Renal pelvis (tissue), 4 donors: ENCODE data around the gene NUP160. TPM values are rescaled to one million over a fixed set of nuclear protein-coding genes. Genes with fewer than 3 reads are reported as not detected.
"Not testable (repeated sequence)": the region's sequence is repeated elsewhere in the genome, so short reads cannot be mapped to it uniquely, and the experiment has no call there.

Source experiments
- DNase-seq: peaks from one replicate; pipeline ENCODE4 v3.0.0-alpha.2; 2013
- polyA plus RNA-seq, 3 donors: library from polyadenylated mRNA; unstranded; fragments of 120-200 nt; gene quantifications; one replicate each; pipeline ENCODE4 v1.2.1, GENCODE V29; 2013; ENCODE audit not compliant: insufficient read length in 3 of 3

NUP160 gene
- polyA plus RNA-seq, 3 donors: 59.3 to 74.5 (median 70.0) TPM

DNA sequence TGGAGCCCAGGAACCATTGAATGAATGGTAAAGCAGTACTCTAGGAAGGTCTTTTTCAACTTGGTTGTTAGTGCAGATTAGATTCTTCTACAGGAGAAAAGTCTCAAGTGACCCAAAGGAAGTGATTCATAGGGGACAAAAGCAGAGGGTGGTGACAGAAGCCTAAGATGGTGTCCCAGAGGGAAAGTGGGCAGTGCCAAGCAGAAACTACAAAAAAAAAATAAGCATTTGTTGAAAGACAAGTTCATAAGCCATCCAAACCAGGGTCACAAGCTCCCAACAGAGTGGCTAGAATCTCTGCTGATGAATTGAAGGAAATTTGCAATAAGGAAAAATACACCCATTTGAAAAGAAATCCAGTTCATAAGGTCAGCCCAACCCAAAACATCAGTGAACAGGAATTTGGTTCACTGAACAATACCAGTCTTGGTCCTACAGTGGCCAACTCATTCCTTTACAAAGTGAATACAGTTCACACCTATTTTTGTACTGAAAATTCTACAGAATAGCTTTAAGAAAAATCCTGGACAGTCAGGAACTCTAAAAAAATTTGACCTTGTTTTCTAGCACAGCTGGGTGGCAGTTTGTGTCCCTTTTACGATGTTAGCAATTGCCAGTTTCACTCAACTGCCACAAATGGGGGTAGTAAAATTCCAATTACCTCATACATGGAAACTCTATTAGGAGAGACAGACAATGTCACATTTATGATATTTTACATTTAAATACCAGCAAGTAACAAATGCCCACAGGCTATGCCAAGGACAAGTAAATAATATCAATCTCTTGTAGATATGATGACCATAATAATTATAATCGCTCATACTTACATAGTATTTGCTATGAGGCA is 21.6 kb upstream of the NUP160 start:
- DNase-seq: no peak

- DNase-seq: no peak
These were observed 19.7 kb upstream of the NUP160 start for GRCh38 chr11:47867823-47868222.

GRCh38 chr11:47866892-47867291 is 18.7 kb upstream of the NUP160 start:
- DNase-seq: not testable (repeated sequence)

DNA sequence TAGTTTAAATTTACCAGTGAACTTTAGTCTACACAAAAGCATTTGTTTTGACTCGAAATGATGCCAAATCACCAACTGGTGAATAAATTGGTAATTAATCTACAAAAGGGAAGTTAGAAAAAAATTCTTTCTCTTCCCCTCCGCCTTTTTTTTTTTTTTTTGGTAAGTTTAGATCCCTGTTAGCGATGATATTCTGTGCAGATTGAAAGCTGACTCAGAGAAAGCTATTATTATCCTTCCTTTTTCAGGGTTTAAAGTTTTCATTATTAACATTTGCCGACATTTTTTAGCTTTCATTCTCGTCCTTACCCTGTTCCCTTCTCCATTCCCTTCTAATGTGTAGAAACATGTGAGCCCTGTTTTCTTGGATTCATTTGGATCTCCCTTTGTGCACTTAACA is 16.8 kb upstream of the NUP160 start:
- DNase-seq: no peak

GRCh38 chr11:47863898-47864430 is 15.8 kb upstream of the NUP160 start:
- DNase-seq: no peak

- DNase-seq: no peak
These were observed 15.2 kb upstream of the NUP160 start for GRCh38 chr11:47863189-47863897.

GRCh38 chr11:47861728-47862127 is 13.6 kb upstream of the NUP160 start:
- no peak for DNase-seq

DNA sequence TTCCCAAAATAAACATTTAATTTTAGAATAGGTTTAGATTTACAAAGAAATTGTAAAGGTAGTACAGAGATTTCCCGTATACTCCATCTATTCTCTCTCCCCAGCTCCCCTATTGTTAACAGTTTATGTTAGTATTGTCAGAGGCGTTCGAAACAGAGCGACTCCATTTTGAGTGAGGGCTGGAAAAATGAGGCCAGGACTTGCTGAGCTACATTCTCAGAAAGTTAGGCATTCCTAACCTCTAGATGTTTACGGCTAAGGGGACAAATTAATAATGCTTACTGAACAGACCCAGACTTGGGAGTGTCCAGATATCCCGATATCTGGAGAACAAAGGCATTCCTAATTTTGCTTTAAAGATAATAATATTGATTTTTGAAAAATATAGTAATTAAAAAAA is 12.4 kb upstream of the NUP160 start:
- DNase-seq: no peak

GRCh38 chr11:47857892-47858543 is 9.9 kb upstream of the NUP160 start:
- no peak for DNase-seq

- no peak for DNase-seq
These were observed 9.3 kb upstream of the NUP160 start for GRCh38 chr11:47857485-47857884.

DNA sequence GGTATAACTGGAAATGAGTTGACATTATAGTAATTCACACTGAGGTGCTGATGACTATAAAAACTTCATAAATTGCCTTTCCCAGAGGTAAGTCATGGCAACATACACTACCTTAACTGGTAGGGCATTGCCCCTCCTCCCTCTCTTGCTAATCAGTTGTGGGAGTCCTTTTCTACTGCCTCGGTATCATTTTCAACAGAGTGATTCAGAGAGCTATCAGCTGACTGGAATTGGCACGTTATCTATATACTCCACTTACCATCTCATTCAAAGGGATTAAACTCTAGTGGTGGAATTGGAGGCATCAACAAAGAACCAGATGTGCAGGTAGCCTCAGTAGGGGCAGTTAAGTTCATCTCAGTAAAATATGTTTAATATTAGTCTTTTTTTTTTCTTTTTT is 8.0 kb upstream of the NUP160 start:
- no peak for DNase-seq

DNA sequence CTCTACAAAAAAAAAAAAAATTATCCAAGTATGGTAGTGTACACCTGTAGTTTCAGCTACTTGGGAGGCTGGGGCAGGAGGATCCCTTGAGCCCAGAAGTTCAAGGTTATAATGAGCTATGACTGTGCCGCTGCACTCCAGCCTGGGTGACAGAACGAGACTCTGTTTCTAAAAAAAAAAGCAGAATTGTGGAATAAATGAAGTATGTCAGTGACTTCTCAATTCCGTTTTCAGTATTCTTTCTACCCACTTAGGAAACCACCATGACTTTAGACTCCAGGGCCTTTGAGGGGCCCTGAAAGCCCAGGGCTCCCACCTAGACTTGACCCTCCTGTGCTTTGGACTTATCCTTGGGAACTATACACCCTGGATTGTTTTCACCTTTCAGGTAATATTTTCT is 6.5 kb upstream of the NUP160 start:
- DNase-seq: no peak

DNA sequence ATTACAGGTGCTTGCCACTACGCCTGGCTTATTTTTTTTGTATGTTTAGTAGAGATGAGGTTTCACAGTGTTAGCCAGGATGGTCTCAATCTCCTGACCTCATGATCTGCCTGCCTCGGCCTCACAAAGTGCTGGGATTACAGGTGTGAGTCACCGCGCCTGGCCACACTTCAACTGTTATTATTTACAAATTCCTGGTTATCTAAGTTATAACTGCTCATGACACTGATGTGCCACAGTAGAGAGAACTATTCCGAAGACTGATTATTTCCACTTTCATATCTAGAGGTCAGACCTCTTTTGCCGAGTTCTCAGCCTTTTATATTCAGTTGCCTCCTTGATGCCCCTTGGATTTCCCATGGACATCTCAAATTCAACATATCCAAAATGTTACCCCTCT is 3.9 kb upstream of the NUP160 start:
- no peak for DNase-seq

GRCh38 chr11:47850337-47850736 is 2.2 kb upstream of the NUP160 start:
- no peak for DNase-seq

GRCh38 chr11:47848700-47849155 is 578 bp upstream of the NUP160 start:
- DNase-seq: no peak

DNA sequence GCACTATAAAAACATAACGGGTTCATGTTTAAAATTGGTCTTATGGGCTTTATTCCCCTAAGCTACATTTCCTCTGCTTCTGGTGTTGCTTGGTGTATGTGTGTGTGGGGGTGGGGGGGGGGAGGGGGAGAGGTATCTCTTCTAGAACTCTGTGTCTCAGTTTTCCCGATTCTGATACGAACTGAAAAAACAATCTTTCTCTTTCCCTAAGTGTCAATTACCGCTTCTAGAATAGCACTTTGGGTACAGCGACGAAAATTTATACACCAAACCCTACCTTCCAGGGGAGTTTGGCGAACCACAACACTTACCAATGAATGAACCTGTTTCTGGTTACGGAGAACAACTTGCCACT is 636 bp downstream of the NUP160 start:
- DNase-seq: no peak

- no peak for DNase-seq
These were observed 1.2 kb downstream of the NUP160 start for GRCh38 chr11:47846998-47847397.

DNA sequence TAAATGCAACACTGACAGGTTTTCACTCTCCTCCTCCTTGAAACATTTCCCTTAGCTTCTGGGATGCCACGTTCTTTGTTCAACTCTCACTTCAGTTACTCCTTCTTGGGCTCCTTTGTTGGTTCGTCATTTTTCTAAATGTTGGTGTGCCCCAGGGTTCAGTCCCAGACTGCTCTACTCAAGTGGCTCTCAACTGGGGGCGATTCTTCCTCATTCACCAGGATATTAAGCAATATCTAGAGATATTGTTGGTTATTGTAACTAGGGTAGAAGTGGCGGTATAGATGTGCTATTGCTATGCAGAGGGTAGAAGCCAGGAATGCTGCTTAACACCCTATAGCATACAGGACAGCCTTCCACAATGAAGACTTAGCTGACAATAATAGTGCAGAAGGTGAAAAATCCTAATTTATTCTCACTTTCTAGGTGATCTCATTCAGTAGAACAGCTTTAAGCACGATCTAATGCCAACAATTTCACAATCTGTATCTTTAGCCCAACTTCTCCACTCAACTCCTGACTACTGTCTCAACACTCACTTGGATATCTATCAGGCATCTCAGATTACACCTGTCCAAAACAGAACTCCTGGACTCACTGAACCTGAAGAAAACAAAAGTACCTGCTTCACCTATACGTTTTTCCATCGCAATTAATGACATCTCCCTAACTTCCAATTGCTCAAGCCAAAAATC is 4.6 kb downstream of the NUP160 start:
- no peak for DNase-seq

DNA sequence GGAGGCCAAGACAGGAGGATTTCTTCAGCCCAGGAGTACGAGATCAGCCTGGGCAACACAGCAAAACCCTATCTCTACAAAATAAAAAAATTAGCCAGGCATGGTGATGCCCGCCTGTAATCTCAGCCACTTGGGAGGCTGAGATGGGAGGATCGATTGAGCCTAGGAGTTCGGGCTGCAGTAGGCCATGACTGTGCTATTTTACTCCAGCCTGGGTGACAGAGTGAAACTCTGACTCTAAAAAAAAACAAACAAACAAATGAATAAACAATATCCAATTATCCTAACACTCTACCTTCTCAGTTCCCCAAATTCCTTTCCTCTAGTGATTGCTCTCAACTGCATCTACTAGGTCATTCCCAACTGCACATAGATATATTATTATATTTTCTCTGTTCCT is 5.4 kb downstream of the NUP160 start:
- DNase-seq: no peak

GRCh38 chr11:47837929-47838328 is 10.2 kb downstream of the NUP160 start:
- DNase-seq: no peak

DNA sequence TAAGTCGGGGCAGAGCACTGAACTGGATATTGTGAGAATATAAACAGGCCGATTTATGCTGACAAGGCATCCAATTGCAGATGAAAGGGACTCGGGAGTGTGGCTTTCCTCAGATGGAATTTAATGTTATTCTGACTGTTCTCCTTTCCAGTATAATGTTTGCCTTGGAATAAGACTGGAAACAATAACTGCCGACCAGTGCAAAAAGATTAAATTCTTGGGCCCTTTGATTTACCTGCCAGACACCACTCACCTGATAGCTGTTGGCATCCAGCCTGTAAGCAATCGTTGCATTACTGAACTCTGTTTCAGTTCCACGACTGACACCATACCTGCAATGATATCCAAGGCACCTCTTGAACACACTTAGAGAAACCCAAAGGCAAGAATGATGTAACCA is 10.9 kb downstream of the NUP160 start:
- DNase-seq: no peak

DNA sequence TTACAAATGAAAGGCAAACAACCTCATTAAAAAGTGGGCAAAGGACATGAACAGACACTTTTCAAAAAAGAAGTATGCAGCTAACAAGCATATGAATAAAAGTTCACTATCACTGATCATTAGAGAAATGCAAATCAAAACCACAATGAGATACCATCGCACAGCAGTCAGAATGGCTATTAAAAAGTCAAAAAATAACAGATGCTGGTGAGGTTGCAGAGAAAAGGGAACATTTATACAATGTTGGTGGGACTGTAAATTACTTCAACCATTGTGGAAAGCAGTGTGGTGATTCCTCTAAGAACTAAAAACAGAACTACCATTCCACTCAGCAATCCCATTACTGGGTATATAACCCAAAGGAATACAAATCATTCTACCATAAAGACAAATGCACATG is 18.1 kb downstream of the NUP160 start:
- not testable (repeated sequence) for DNase-seq
